ENCODE data around the gene FCMR.

Gene FCMR

GRCh38 chr1:206955476-206956451 is 34.0 kb upstream of the FCMR start:
- DNase-seq (ENCODE audit: extremely low read depth, low read depth): no peak
- no peak for TF ChIP-seq CTCF (IDR thresholded peaks at IDR 0.05; ENCODE audit: low read depth, low read length)

- no peak for TF ChIP-seq CTCF (IDR thresholded peaks at IDR 0.05; ENCODE audit: low read depth, low read length)
- no peak for DNase-seq (ENCODE audit: extremely low read depth, low read depth)
Observed at GRCh38 chr1:206954459-206955342, 33.0 kb upstream of the FCMR start.

- TF ChIP-seq CTCF (IDR thresholded peaks at IDR 0.05; ENCODE audit: low read depth, low read length): no peak
Observed at GRCh38 chr1:206953626-206954025, 31.9 kb upstream of the FCMR start.

GRCh38 chr1:206953126-206953525 is 31.4 kb upstream of the FCMR start:
- no peak for TF ChIP-seq CTCF (IDR thresholded peaks at IDR 0.05; ENCODE audit: low read depth, low read length)
- no peak for DNase-seq (ENCODE audit: extremely low read depth, low read depth)

More at GRCh38 chr1:206953626-206954025, 31.9 kb upstream of the FCMR start:
- DNase-seq (ENCODE audit: extremely low read depth, low read depth): no peak

GRCh38 chr1:206952171-206952570 is 30.4 kb upstream of the FCMR start:
- TF ChIP-seq CTCF (IDR thresholded peaks at IDR 0.05; ENCODE audit: low read depth, low read length): no peak
- no peak for DNase-seq (ENCODE audit: extremely low read depth, low read depth)

- no peak for TF ChIP-seq CTCF (IDR thresholded peaks at IDR 0.05; ENCODE audit: low read depth, low read length)
- DNase-seq (ENCODE audit: extremely low read depth, low read depth): no peak
Observed at GRCh38 chr1:206951318-206952100, 29.8 kb upstream of the FCMR start.

All from AG09319 (cell line).